ENCODE results near the gene GRID2. TPM values are rescaled to one million over a fixed set of nuclear protein-coding genes. Genes with fewer than 3 reads are reported as not detected.

GRID2 gene
- total and polyA plus RNA-seq, 7 experiments from 2014 or later, result not detected

DNA sequence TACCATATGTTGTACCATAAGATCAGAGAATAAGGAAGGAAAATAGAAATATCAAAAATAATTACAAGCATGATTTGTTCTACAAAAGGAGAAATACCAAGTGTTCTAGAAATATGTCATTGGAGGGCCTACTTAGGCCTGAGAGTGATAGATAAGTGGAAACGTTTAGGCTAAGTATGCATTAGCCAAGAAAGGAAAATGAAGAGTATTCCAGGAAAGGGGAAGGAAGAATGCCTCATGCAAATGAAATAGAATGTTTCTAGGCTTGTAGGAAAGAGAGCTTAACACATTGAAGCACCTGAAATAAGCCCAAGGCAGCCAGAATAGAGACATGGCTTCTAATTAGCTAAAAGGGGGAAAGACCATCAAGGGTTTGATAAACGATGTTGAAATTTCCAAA, 929.1 kb downstream of the GRID2 start:
- no peaks in the 10 kb centered on the region for H3K4me1 Mint-ChIP-seq
- H3K27ac Mint-ChIP-seq, result no peak overlapping the region
- intact Hi-C loops (cut with micrococcal nuclease), result no loop called here
- Histone ChIP-seq H3K9me3 (ENCODE audit: control insufficient read depth in 2 of 3, low read length in 3 of 3) (no peaks in the 10 kb centered on the region), H3K4me3 (ENCODE audit: low read length) (no peak overlapping the region), H3K36me3 (ENCODE audit: control insufficient read depth in 2 of 3, insufficient read depth in 3 of 3, low read length in 3 of 3) (no peaks in the 10 kb centered on the region), H3K27me3 (ENCODE audit: control insufficient read depth in 2 of 2, insufficient read depth in 2 of 2, low read length in 2 of 2) (no peaks in the 10 kb centered on the region), H3K4me1 (ENCODE audit: control insufficient read depth in 2 of 2, insufficient read depth in 2 of 2, low read length in 2 of 2) (no peaks in the 10 kb centered on the region), H3K27ac (ENCODE audit: low read depth, low read length) (no peak overlapping the region)
- no peaks in the 10 kb centered on the region for H3K36me3 Mint-ChIP-seq
- DNase-seq (no peak), ATAC-seq (no peak)
- CTCF ChIA-PET, result no interaction called here
- H3K27me3 Mint-ChIP-seq, result no peaks in the 10 kb centered on the region
- H3K9me3 Mint-ChIP-seq, result peaks cover 0 to 27% (median under 1%) of the 10 kb centered on the region in 11 donors
- POLR2A ChIA-PET, result no interaction called here
- no peak overlapping the region for H3K4me3 Mint-ChIP-seq

DNA sequence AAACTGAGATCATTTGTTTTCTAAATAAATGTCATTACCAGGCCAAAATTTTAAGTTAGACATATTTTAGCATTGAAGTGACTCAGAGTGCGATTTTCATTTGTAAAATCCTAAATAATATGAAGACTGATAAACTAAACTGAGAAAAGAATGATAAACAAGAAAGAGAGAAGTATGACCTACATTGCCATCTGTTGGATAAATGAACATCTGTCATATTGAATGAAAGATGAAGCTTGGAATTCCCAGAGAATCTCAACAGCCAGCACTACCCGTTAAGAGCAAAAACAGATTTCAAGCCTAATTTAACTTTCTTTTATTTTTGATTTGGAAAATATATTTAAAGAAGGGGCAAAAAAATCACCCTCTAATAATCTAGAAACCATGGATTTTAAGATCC, 933.8 kb downstream of the GRID2 start:
- no peak for ATAC-seq
- Histone ChIP-seq H3K27ac (ENCODE audit: low read depth, low read length) (no peak overlapping the region), H3K4me1 (ENCODE audit: control insufficient read depth in 2 of 2, insufficient read depth in 2 of 2, low read length in 2 of 2) (no peaks in the 10 kb centered on the region), H3K4me3 (ENCODE audit: low read length) (no peak overlapping the region), H3K36me3 (ENCODE audit: control insufficient read depth in 2 of 3, insufficient read depth in 3 of 3, low read length in 3 of 3) (no peaks in the 10 kb centered on the region), H3K9me3 (ENCODE audit: control insufficient read depth in 2 of 3, low read length in 3 of 3) (no peaks in the 10 kb centered on the region), H3K27me3 (ENCODE audit: control insufficient read depth in 2 of 2, insufficient read depth in 2 of 2, low read length in 2 of 2) (no peaks in the 10 kb centered on the region)
- H3K4me1 Mint-ChIP-seq, result no peaks in the 10 kb centered on the region
- ChIA-PET POLR2A (no interaction called here), CTCF (no interaction called here)
- DNase-seq, result no peak
- H3K4me3 Mint-ChIP-seq, result no peak overlapping the region
- no peaks in the 10 kb centered on the region for H3K36me3 Mint-ChIP-seq
- no peak overlapping the region for H3K27ac Mint-ChIP-seq
- peaks cover 0 to 15% (median 0%) of the 10 kb centered on the region in 11 donors for H3K9me3 Mint-ChIP-seq
- H3K27me3 Mint-ChIP-seq, result no peaks in the 10 kb centered on the region
- intact Hi-C loops (cut with micrococcal nuclease), result no loop called here

DNA sequence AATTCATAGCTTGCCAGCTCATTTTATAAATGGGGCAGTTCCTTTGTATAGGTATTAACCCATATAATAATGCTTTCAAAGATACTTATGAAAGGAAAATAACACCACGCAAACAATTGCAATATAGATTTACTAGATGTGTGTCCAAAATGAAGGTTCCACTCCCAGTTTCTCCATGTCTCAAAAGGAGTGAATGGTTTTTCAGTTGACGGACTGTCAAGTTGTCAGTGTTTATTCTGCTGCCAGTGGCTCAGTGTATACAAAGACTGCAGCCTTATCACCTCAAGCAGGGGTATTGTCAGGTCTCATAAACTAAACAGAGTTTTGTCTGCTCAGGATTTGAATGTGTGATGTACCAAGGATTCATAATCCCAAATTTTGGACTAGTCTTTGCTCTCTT, 939.5 kb downstream of the GRID2 start:
- Mint-ChIP-seq H3K4me3 (no peak overlapping the region), H3K4me1 (no peaks in the 10 kb centered on the region), H3K36me3 (no peaks in the 10 kb centered on the region), H3K9me3 (peaks cover 0 to 4% (median 0%) of the 10 kb centered on the region in 11 donors), H3K27me3 (no peaks in the 10 kb centered on the region), H3K27ac (no peak overlapping the region)
- intact Hi-C loops (cut with micrococcal nuclease), result no loop called here
- H3K27me3 ChIP-seq (ENCODE audit: control insufficient read depth in 2 of 2, insufficient read depth in 2 of 2, low read length in 2 of 2), result no peaks in the 10 kb centered on the region
- H3K9me3 ChIP-seq (ENCODE audit: control insufficient read depth in 2 of 3, low read length in 3 of 3), result no peaks in the 10 kb centered on the region
- H3K27ac ChIP-seq (ENCODE audit: low read depth, low read length), result no peak overlapping the region
- no peaks in the 10 kb centered on the region for H3K36me3 ChIP-seq (ENCODE audit: control insufficient read depth in 2 of 3, insufficient read depth in 3 of 3, low read length in 3 of 3)
- CTCF ChIA-PET, result no interaction called here
- DNase-seq, result no peak
- POLR2A ChIA-PET, result no interaction called here
- no peaks in the 10 kb centered on the region for H3K4me1 ChIP-seq (ENCODE audit: control insufficient read depth in 2 of 2, insufficient read depth in 2 of 2, low read length in 2 of 2)
- no peak for ATAC-seq
- no peak overlapping the region for H3K4me3 ChIP-seq (ENCODE audit: low read length)

DNA sequence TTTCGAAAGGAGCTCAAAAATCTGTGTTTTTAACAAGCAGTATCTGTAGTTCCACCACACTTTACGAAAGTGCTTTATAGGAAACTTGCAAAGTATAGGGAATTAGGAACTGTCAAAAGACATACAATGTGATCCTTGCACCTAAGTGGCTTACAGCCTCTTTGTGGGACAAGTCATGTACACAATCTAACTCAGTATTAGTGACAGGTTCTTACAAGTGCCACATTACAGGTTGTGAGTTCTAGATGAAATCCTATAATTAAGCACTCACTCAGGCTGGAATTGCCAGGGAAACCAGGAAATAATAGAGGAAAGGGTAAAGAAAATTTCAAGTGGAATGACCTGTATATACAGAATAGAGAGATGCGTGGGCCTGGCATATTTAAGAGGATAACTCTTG, 957.4 kb downstream of the GRID2 start:
- intact Hi-C loops (cut with micrococcal nuclease), result no loop called here
- Mint-ChIP-seq H3K4me3 (no peak overlapping the region), H3K9me3 (peaks cover 0 to 4% (median 0%) of the 10 kb centered on the region in 11 donors), H3K4me1 (no peaks in the 10 kb centered on the region), H3K27ac (no peak overlapping the region), H3K27me3 (no peaks in the 10 kb centered on the region), H3K36me3 (no peaks in the 10 kb centered on the region)
- no peaks in the 10 kb centered on the region for H3K27me3 ChIP-seq (ENCODE audit: control insufficient read depth in 2 of 2, insufficient read depth in 2 of 2, low read length in 2 of 2)
- H3K36me3 ChIP-seq (ENCODE audit: control insufficient read depth in 2 of 3, insufficient read depth in 3 of 3, low read length in 3 of 3), result no peaks in the 10 kb centered on the region
- CTCF ChIA-PET, result no interaction called here
- no peak for ATAC-seq
- H3K27ac ChIP-seq (ENCODE audit: low read depth, low read length), result no peak overlapping the region
- H3K9me3 ChIP-seq (ENCODE audit: control insufficient read depth in 2 of 3, low read length in 3 of 3), result no peaks in the 10 kb centered on the region
- POLR2A ChIA-PET, result no interaction called here
- no peak for DNase-seq
- no peak overlapping the region for H3K4me3 ChIP-seq (ENCODE audit: low read length)
- H3K4me1 ChIP-seq (ENCODE audit: control insufficient read depth in 2 of 2, insufficient read depth in 2 of 2, low read length in 2 of 2), result no peaks in the 10 kb centered on the region

DNA sequence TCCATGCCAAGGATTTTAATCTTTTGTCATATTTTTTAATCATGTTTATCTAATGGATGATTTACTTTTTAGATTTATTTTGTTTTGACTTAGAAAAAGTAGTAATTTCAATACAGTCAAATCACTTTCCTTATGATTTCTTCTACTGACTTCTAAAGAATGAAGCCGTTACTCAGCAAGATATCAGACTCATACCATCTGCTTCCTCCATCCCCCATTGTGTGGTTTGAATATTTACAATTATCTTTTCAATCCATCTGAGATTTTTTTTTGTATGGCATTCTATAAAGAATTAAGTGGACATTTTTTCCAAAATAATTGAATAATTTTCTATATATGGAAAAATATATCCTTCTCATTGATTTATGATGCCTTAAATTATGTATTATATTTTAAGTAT, 959.4 kb downstream of the GRID2 start:
- no peaks in the 10 kb centered on the region for H3K27me3 Mint-ChIP-seq
- intact Hi-C loops (cut with micrococcal nuclease), result no loop called here
- DNase-seq, result no peak
- H3K4me3 Mint-ChIP-seq, result no peak overlapping the region
- H3K27ac Mint-ChIP-seq, result no peak overlapping the region
- Histone ChIP-seq H3K4me1 (ENCODE audit: control insufficient read depth in 2 of 2, insufficient read depth in 2 of 2, low read length in 2 of 2) (no peaks in the 10 kb centered on the region), H3K9me3 (ENCODE audit: control insufficient read depth in 2 of 3, low read length in 3 of 3) (no peaks in the 10 kb centered on the region), H3K36me3 (ENCODE audit: control insufficient read depth in 2 of 3, insufficient read depth in 3 of 3, low read length in 3 of 3) (no peaks in the 10 kb centered on the region), H3K4me3 (ENCODE audit: low read length) (no peak overlapping the region), H3K27ac (ENCODE audit: low read depth, low read length) (no peak overlapping the region), H3K27me3 (ENCODE audit: control insufficient read depth in 2 of 2, insufficient read depth in 2 of 2, low read length in 2 of 2) (no peaks in the 10 kb centered on the region)
- CTCF ChIA-PET, result no interaction called here
- peaks cover 0 to 6% (median 0%) of the 10 kb centered on the region in 11 donors for H3K9me3 Mint-ChIP-seq
- POLR2A ChIA-PET, result no interaction called here
- H3K4me1 Mint-ChIP-seq, result no peaks in the 10 kb centered on the region
- no peak for ATAC-seq
- no peaks in the 10 kb centered on the region for H3K36me3 Mint-ChIP-seq

DNA sequence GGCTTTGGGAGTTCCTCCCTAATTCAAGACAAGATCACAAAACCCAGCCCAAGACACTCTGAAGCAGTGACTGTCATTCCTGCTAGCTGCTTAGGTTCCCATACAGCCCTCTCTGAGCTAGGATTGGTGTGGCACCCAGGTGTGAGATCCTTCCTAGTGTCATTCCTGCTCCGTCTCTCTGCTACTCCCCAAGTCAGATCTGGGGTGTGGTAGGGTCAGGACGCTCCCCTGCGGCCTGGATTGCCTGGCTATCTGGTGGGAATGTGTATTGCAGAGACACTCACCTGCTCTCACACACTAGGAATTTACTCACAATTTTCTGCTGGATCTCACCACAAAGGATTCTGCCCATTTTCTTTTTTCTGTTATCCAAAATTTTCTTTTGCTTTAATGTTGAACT, 964.0 kb downstream of the GRID2 start:
- Histone ChIP-seq H3K4me1 (ENCODE audit: control insufficient read depth in 2 of 2, insufficient read depth in 2 of 2, low read length in 2 of 2) (no peaks in the 10 kb centered on the region), H3K27me3 (ENCODE audit: control insufficient read depth in 2 of 2, insufficient read depth in 2 of 2, low read length in 2 of 2) (no peaks in the 10 kb centered on the region), H3K9me3 (ENCODE audit: control insufficient read depth in 2 of 3, low read length in 3 of 3) (no peaks in the 10 kb centered on the region), H3K4me3 (ENCODE audit: low read length) (no peak overlapping the region), H3K36me3 (ENCODE audit: control insufficient read depth in 2 of 3, insufficient read depth in 3 of 3, low read length in 3 of 3) (no peaks in the 10 kb centered on the region), H3K27ac (ENCODE audit: low read depth, low read length) (no peak overlapping the region)
- Mint-ChIP-seq H3K27ac (no peak overlapping the region), H3K9me3 (peaks cover 0 to 8% (median 0%) of the 10 kb centered on the region in 11 donors), H3K4me1 (no peaks in the 10 kb centered on the region), H3K4me3 (no peak overlapping the region), H3K27me3 (no peaks in the 10 kb centered on the region), H3K36me3 (no peaks in the 10 kb centered on the region)
- ChIA-PET POLR2A (no interaction called here), CTCF (no interaction called here)
- intact Hi-C loops (cut with micrococcal nuclease), result no loop called here
- ATAC-seq (no peak), DNase-seq (no peak)

DNA sequence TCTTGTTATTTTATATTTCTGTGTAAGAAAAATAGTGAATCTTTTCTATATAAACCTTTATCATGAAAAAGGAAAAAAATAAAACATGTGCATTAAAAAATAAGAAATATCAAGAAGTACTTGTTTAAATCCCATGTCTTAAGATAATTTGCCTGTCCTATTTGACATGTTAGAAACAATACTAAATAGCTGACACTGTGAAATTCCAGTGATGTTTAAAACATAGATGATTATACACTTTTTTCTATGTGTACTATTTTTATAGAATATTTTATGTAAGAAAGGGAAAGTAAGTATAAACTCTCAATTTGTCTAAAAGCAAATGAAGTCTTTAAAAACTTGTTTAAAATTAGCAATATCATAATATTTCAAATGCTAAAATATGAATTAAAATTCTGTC, 981.6 kb downstream of the GRID2 start:
- DNase-seq, result no peak
- ChIA-PET CTCF (no interaction called here), POLR2A (no interaction called here)
- Mint-ChIP-seq H3K36me3 (no peaks in the 10 kb centered on the region), H3K27ac (no peak overlapping the region), H3K4me3 (no peak overlapping the region), H3K27me3 (no peaks in the 10 kb centered on the region), H3K4me1 (no peaks in the 10 kb centered on the region), H3K9me3 (peaks cover 0 to 4% (median 0%) of the 10 kb centered on the region in 11 donors)
- Histone ChIP-seq H3K4me1 (ENCODE audit: control insufficient read depth in 2 of 2, insufficient read depth in 2 of 2, low read length in 2 of 2) (no peaks in the 10 kb centered on the region), H3K27ac (ENCODE audit: low read depth, low read length) (no peak overlapping the region), H3K27me3 (ENCODE audit: control insufficient read depth in 2 of 2, insufficient read depth in 2 of 2, low read length in 2 of 2) (no peaks in the 10 kb centered on the region), H3K4me3 (ENCODE audit: low read length) (no peak overlapping the region), H3K9me3 (ENCODE audit: control insufficient read depth in 2 of 3, low read length in 3 of 3) (no peaks in the 10 kb centered on the region), H3K36me3 (ENCODE audit: control insufficient read depth in 2 of 3, insufficient read depth in 3 of 3, low read length in 3 of 3) (no peaks in the 10 kb centered on the region)
- ATAC-seq, result no peak
- intact Hi-C loops (cut with micrococcal nuclease), result no loop called here
